ENCODE results near the gene FCER1G.
"Not testable (repeated sequence)": the region's sequence is repeated elsewhere in the genome, so short reads cannot be mapped to it uniquely, and the experiment has no call there.

Gene FCER1G

GRCh38 chr1:161235957-161236775, 21.1 kb downstream of the FCER1G start:
- in situ Hi-C loops (cut with HindIII; ENCODE audit: low sequenced_read_pairs), result no loop called here
- no peak for TF ChIP-seq CTCF (IDR thresholded peaks at IDR 0.05; ENCODE audit: low read depth, low read length, missing control alignments)
- no peak for DNase-seq (ENCODE audit: low read depth)
- H3K4me3 ChIP-seq (ENCODE audit: low read depth, low read length), result no peak overlapping the region

- in situ Hi-C loops (cut with HindIII; ENCODE audit: low sequenced_read_pairs), result no loop called here
- DNase-seq (ENCODE audit: low read depth), result no peak
- TF ChIP-seq CTCF (IDR thresholded peaks at IDR 0.05; ENCODE audit: low read depth, low read length, missing control alignments), result no peak
- no peak within 1 kb of the TSS for H3K4me3 ChIP-seq (ENCODE audit: low read depth, low read length)
Measured at GRCh38 chr1:161238039-161238473, 23.0 kb downstream of the FCER1G start, which contains the start of gene NR1I3. Gene NR1I3 (minus strand): TSS chr1:161238203. CDS start chr1:161236565, 1,638 bp downstream.

- in situ Hi-C loops (cut with HindIII; ENCODE audit: low sequenced_read_pairs), result no loop called here
- no peak overlapping the region for H3K4me3 ChIP-seq (ENCODE audit: low read depth, low read length)
- TF ChIP-seq CTCF (IDR thresholded peaks at IDR 0.05; ENCODE audit: low read depth, low read length, missing control alignments), result no peak
- DNase-seq (ENCODE audit: low read depth), result no peak
Measured at GRCh38 chr1:161241682-161242081, 26.6 kb downstream of the FCER1G start.

- TF ChIP-seq CTCF (IDR thresholded peaks at IDR 0.05; ENCODE audit: low read depth, low read length, missing control alignments), result no peak
- H3K4me3 ChIP-seq (ENCODE audit: low read depth, low read length), result no peak overlapping the region
- no peak for DNase-seq (ENCODE audit: low read depth)
- in situ Hi-C loops (cut with HindIII; ENCODE audit: low sequenced_read_pairs), result no loop called here
Measured at GRCh38 chr1:161242313-161242712, 27.2 kb downstream of the FCER1G start.

- DNase-seq (ENCODE audit: low read depth), result no peak
- TF ChIP-seq CTCF (IDR thresholded peaks at IDR 0.05; ENCODE audit: low read depth, low read length, missing control alignments), result no peak
- H3K4me3 ChIP-seq (ENCODE audit: low read depth, low read length), result no peak overlapping the region
- in situ Hi-C loops (cut with HindIII; ENCODE audit: low sequenced_read_pairs), result no loop called here
Measured at GRCh38 chr1:161244888-161245287, 29.8 kb downstream of the FCER1G start.

- DNase-seq (ENCODE audit: low read depth); in situ Hi-C loops (cut with HindIII; ENCODE audit: low sequenced_read_pairs); H3K4me3 ChIP-seq (ENCODE audit: low read depth, low read length): not testable (repeated sequence)
Measured at GRCh38 chr1:161250100-161250499, 35.0 kb downstream of the FCER1G start.

GRCh38 chr1:161250829-161251228, 35.7 kb downstream of the FCER1G start:
- no peak overlapping the region for H3K4me3 ChIP-seq (ENCODE audit: low read depth, low read length)
- no peak for TF ChIP-seq CTCF (IDR thresholded peaks at IDR 0.05; ENCODE audit: low read depth, low read length, missing control alignments)
- no peak for DNase-seq (ENCODE audit: low read depth)
- in situ Hi-C loops (cut with HindIII; ENCODE audit: low sequenced_read_pairs), result no loop called here

All from astrocyte of the cerebellum (primary cell).